H1 (cell line): ENCODE data around the gene MATN1. TPM values are rescaled to one million over a fixed set of nuclear protein-coding genes. Genes with fewer than 3 reads are reported as not detected.

ENCODE experiments used
- BRCA1 ChIP-seq: IDR thresholded peaks from 2 replicates; pipeline ENCODE4 v1.6.1; 2012; ENCODE audit warnings: low read depth, low read length, improper control_type of control experiment
- JUN ChIP-seq: IDR thresholded peaks from 2 replicates; pipeline ENCODE4 v1.6.1; 2011; ENCODE audit warnings: low read depth, mild to moderate bottlenecking, improper control_type of control experiment, low read length
- SIN3A ChIP-seq, 2 experiments: IDR thresholded peaks in 1 of 2; conservative IDR thresholded peaks in 1 of 2; 2 replicates each; pipeline ENCODE4 v1.6.1; 2011 to 2012; ENCODE audit warnings: low read length in 2 of 2, improper control_type of control experiment in 1 of 2, low read depth in 1 of 2, mild to moderate bottlenecking in 1 of 2
- SP1 ChIP-seq: IDR thresholded peaks from 2 replicates; pipeline ENCODE4 v1.6.1; 2011; ENCODE audit warnings: low read depth, low read length
- SUZ12 ChIP-seq: fragments of 200-600 bp; sonication (generic); IDR thresholded peaks from 2 replicates; pipeline ENCODE4 v1.6.1; 2012; ENCODE audit warnings: mild to moderate bottlenecking, inconsistent platforms, low read length, moderate library complexity, mixed read lengths
- polyA plus RNA-seq, 7 experiments: library from polyadenylated mRNA; depleted of rRNA in 3 of 7; stranded (reverse) in 5 of 7; unstranded in 2 of 7; fragments of >200 nt in 5 of 7; fragments of 200-250 nt in 2 of 7; gene quantifications; 1 replicate in 5 of 7; 2 replicates in 1 of 7; 4 replicates in 1 of 7; pipeline versions ENCODE4 v1.2.1 to v1.2.3, GENCODE V29; 2011 to 2013; ENCODE audit warnings: missing spikeins in 2 of 7, mixed read lengths in 2 of 7
- total RNA-seq: library from RNA; stranded (reverse); fragmentation: NEBNext Ultra II Directional; extraction: Animal tissue kit (Norgen Biotek cat#: 25700); gene quantifications from 2 replicates; pipeline ENCODE4 v1.2.1, GENCODE V29; 2021
- TF ChIP-seq, protein P1 (sequence below): IDR thresholded peaks from 2 replicates; pipeline ENCODE4 v1.6.1; 2012; ENCODE audit warnings: low read length, inconsistent platforms

Gene MATN1
- total and polyA plus RNA-seq, 2 of the 8 experiments (the other 6 are each of a cell fraction or from before 2014, with no cell fraction given) = 0.12 to 0.28 TPM

DNA sequence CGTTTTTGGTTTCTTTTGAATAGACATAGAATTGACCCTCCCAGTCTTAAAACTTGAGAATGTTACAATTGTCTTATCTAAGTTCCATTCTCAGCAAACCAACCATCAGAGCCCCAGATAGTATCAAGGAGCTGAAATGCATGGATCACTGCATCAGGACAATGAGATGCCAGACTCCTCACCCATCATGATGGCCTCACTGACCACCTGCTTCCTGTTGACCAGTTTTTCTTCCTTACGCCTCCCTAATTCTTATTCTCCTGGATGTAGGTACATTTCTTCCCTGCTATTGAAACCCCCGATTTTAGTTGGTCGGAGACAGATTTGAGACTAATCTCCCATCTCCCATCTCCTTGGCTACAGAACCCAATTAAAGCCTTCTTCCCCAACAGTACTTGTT is 17.7 kb downstream of the MATN1 start (continued):
- TF ChIP-seq SIN3A (conservative IDR thresholded peaks at IDR 0.05 in 1 of 2, IDR thresholded peaks at IDR 0.05 in 1 of 2; ENCODE audit: low read depth in 1 of 2, low read length in 2 of 2) = no peak
- TF ChIP-seq, protein P1, sequence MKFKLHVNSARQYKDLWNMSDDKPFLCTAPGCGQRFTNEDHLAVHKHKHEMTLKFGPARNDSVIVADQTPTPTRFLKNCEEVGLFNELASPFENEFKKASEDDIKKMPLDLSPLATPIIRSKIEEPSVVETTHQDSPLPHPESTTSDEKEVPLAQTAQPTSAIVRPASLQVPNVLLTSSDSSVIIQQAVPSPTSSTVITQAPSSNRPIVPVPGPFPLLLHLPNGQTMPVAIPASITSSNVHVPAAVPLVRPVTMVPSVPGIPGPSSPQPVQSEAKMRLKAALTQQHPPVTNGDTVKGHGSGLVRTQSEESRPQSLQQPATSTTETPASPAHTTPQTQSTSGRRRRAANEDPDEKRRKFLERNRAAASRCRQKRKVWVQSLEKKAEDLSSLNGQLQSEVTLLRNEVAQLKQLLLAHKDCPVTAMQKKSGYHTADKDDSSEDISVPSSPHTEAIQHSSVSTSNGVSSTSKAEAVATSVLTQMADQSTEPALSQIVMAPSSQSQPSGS = no peak
- TF ChIP-seq SP1 = no peak
- no peak for TF ChIP-seq BRCA1
- TF ChIP-seq SUZ12 = no peak
- no peak for TF ChIP-seq JUN
